IPS-NIHi7 (cell line): ENCODE data around the gene CADPS.
A peak's percentile ranks its signal among the peaks of the same experiment; 100 is the strongest.

Experiments used
- DNase-seq: peaks from one replicate; pipeline ENCODE4 v3.0.0; 2012; ENCODE audit warnings: mixed read lengths; ENCODE audit errors: extremely low spot score

CADPS gene

GRCh38 chr3:62874711-62875557, at the start of gene CADPS:
Gene CADPS, minus strand, starts transcription at chr3:62875416. Its CDS starts 387 bp downstream, at chr3:62875029.
- peak; percentile 35 for DNase-seq

GRCh38 chr3:62923066-62923465, 47.9 kb upstream of the CADPS start:
- no peak for DNase-seq

- no peak for DNase-seq
These were observed 47.1 kb upstream of the CADPS start for GRCh38 chr3:62922326-62922725.

GRCh38 chr3:62920466-62920784, 45.2 kb upstream of the CADPS start:
- no peak for DNase-seq

GRCh38 chr3:62919784-62920465, 44.7 kb upstream of the CADPS start:
- no peak for DNase-seq

GRCh38 chr3:62918777-62919176, 43.6 kb upstream of the CADPS start:
- no peak for DNase-seq

GRCh38 chr3:62918131-62918530, 42.9 kb upstream of the CADPS start:
- no peak for DNase-seq

GRCh38 chr3:62911526-62911925, 36.3 kb upstream of the CADPS start:
- DNase-seq: no peak

GRCh38 chr3:62905331-62905730, 30.1 kb upstream of the CADPS start:
- no peak for DNase-seq

- DNase-seq: no peak
These were observed 23.6 kb upstream of the CADPS start for GRCh38 chr3:62898530-62899496.

GRCh38 chr3:62895901-62896300, 20.7 kb upstream of the CADPS start:
- DNase-seq: no peak

- peak; percentile 12 for DNase-seq
These were observed 17.7 kb upstream of the CADPS start for GRCh38 chr3:62892951-62893350.

GRCh38 chr3:62892045-62892444, 16.8 kb upstream of the CADPS start:
- no peak for DNase-seq

- DNase-seq: no peak
These were observed 13.6 kb upstream of the CADPS start for GRCh38 chr3:62888778-62889177.

- peak; percentile 63 for DNase-seq
These were observed 13.0 kb upstream of the CADPS start for GRCh38 chr3:62888180-62888579.

GRCh38 chr3:62885136-62885535, 9.9 kb upstream of the CADPS start:
- no peak for DNase-seq

GRCh38 chr3:62884096-62884870, 9.1 kb upstream of the CADPS start:
- no peak for DNase-seq

- no peak for DNase-seq
These were observed 7.5 kb upstream of the CADPS start for GRCh38 chr3:62882676-62883200.

GRCh38 chr3:62876064-62876463, 848 bp upstream of the CADPS start:
- DNase-seq: peak; percentile 70

GRCh38 chr3:62875558-62876002, 364 bp upstream of the CADPS start:
- no peak for DNase-seq
